Stimulated activated naive B cell treated with anti-CD40 and anti-IgM and Interleukin-4, amounts not matched to agents 10 μg/mL and 1 μg/mL and 100 μg/mL, for 72 hours (primary cell): ENCODE measurements around the gene CCDC136.

Experiments used
- ATAC-seq, 2 donors: fragments of 150-1000 bp; cut with Tn5 transposase; replicated peaks; 2 replicates each; pipeline ENCODE4 v1.10.0; 2021; ENCODE audit warnings: moderate library complexity in 1 of 2
- DNase-seq: peaks from one replicate; pipeline ENCODE4 v3.0.0; 2021
- H3K27ac Mint-ChIP-seq: one replicate; pipeline ENCODE4 v1.8.0; 2022; ENCODE audit warnings: mild to moderate bottlenecking, mixed read lengths
- H3K27me3 Mint-ChIP-seq, 2 donors: one replicate each; pipeline ENCODE4 v1.8.0; 2022; ENCODE audit warnings: mixed read lengths in 2 of 2
- H3K36me3 Mint-ChIP-seq, 2 donors: one replicate each; pipeline ENCODE4 v1.8.0; 2022; ENCODE audit warnings: mixed read lengths in 2 of 2, mild to moderate bottlenecking in 1 of 2
- H3K4me1 Mint-ChIP-seq, 2 donors: one replicate each; pipeline ENCODE4 v1.8.0; 2022; ENCODE audit warnings: mixed read lengths in 2 of 2, mild to moderate bottlenecking in 1 of 2
- H3K4me3 Mint-ChIP-seq, 2 donors: one replicate each; pipeline ENCODE4 v1.8.0; 2022; ENCODE audit warnings: mild to moderate bottlenecking in 2 of 2, mixed read lengths in 2 of 2, moderate library complexity in 1 of 2
- H3K9me3 Mint-ChIP-seq, 2 donors: one replicate each; pipeline ENCODE4 v1.8.0; 2022; ENCODE audit warnings: mixed read lengths in 2 of 2, mild to moderate bottlenecking in 1 of 2

Gene CCDC136

GRCh38 chr7:128837521-128837921 lies 45.8 kb downstream of the CCDC136 start:
- H3K36me3 Mint-ChIP-seq, result no peaks in the 10 kb centered on the region
- H3K27me3 Mint-ChIP-seq, result peaks cover 8 to 31% of the 10 kb centered on the region in 2 donors
- no peaks in the 10 kb centered on the region for H3K9me3 Mint-ChIP-seq
- no peak overlapping the region for H3K4me3 Mint-ChIP-seq
- H3K4me1 Mint-ChIP-seq, result peaks cover 7 to 9% of the 10 kb centered on the region in 2 donors
- DNase-seq (no peak), ATAC-seq (no peak)
- no peak overlapping the region for H3K27ac Mint-ChIP-seq

GRCh38 chr7:128838109-128838779 lies 46.5 kb downstream of the CCDC136 start:
- Mint-ChIP-seq H3K27me3 (peaks cover 6 to 24% of the 10 kb centered on the region in 2 donors), H3K4me1 (peaks cover 6% of the 10 kb centered on the region in 2 donors)

GRCh38 chr7:128838981-128839731 lies 47.4 kb downstream of the CCDC136 start:
- Mint-ChIP-seq H3K9me3 (no peaks in the 10 kb centered on the region), H3K36me3 (no peaks in the 10 kb centered on the region), H3K4me3 (no peak overlapping the region), H3K27ac (no peak overlapping the region), H3K4me1 (peaks cover 6% of the 10 kb centered on the region in 2 donors), H3K27me3 (peaks cover 0 to 18% of the 10 kb centered on the region in 2 donors)
- DNase-seq (no peak), ATAC-seq (no peak)

More at GRCh38 chr7:128838109-128838779, 46.5 kb downstream of the CCDC136 start:
- H3K27ac Mint-ChIP-seq, result no peak overlapping the region
- no peak overlapping the region for H3K4me3 Mint-ChIP-seq
- no peaks in the 10 kb centered on the region for H3K9me3 Mint-ChIP-seq
- DNase-seq (no peak), ATAC-seq (no peak)
- no peaks in the 10 kb centered on the region for H3K36me3 Mint-ChIP-seq

GRCh38 chr7:128839751-128840177 lies 48.0 kb downstream of the CCDC136 start:
- H3K4me3 Mint-ChIP-seq, result no peak overlapping the region
- H3K27me3 Mint-ChIP-seq, result peaks cover 0 to 18% of the 10 kb centered on the region in 2 donors
- H3K27ac Mint-ChIP-seq, result no peak overlapping the region
- no peak for ATAC-seq
- no peaks in the 10 kb centered on the region for H3K9me3 Mint-ChIP-seq
- H3K4me1 Mint-ChIP-seq, result peaks cover 6% of the 10 kb centered on the region in 2 donors
- no peaks in the 10 kb centered on the region for H3K36me3 Mint-ChIP-seq
- DNase-seq, result no peak

GRCh38 chr7:128840326-128841170 lies 48.8 kb downstream of the CCDC136 start:
- H3K4me3 Mint-ChIP-seq, result no peak overlapping the region
- no peak for ATAC-seq
- H3K27me3 Mint-ChIP-seq, result peaks cover 0 to 17% of the 10 kb centered on the region in 2 donors

GRCh38 chr7:128841171-128841690 lies 49.5 kb downstream of the CCDC136 start:
- no peak for DNase-seq
- Mint-ChIP-seq H3K4me3 (no peak overlapping the region), H3K27ac (no peak overlapping the region), H3K36me3 (no peaks in the 10 kb centered on the region), H3K27me3 (peaks cover 0 to 13% of the 10 kb centered on the region in 2 donors), H3K9me3 (no peaks in the 10 kb centered on the region), H3K4me1 (peaks cover 6% of the 10 kb centered on the region in 2 donors)
- no peak for ATAC-seq

More at GRCh38 chr7:128840326-128841170, 48.8 kb downstream of the CCDC136 start:
- no peak for DNase-seq
- Mint-ChIP-seq H3K9me3 (no peaks in the 10 kb centered on the region), H3K36me3 (no peaks in the 10 kb centered on the region), H3K4me1 (peaks cover 6% of the 10 kb centered on the region in 2 donors), H3K27ac (no peak overlapping the region)

- Mint-ChIP-seq H3K36me3 (no peaks in the 10 kb centered on the region), H3K27ac (no peak overlapping the region), H3K4me1 (peaks cover 6% of the 10 kb centered on the region in 2 donors), H3K4me3 (peak overlapping the region in 1 of 2 donors; percentile 57), H3K9me3 (no peaks in the 10 kb centered on the region), H3K27me3 (peaks cover 0 to 8% of the 10 kb centered on the region in 2 donors)
- ATAC-seq (peak; percentile 71 to 74), DNase-seq (no peak)
Measured at GRCh38 chr7:128841921-128842673, 50.3 kb downstream of the CCDC136 start.

- peaks cover 0 to 8% of the 10 kb centered on the region in 2 donors for H3K27me3 Mint-ChIP-seq
- no peak overlapping the region for H3K4me3 Mint-ChIP-seq
- ATAC-seq (no peak), DNase-seq (no peak)
- H3K9me3 Mint-ChIP-seq, result no peaks in the 10 kb centered on the region
- no peak overlapping the region for H3K27ac Mint-ChIP-seq
- H3K4me1 Mint-ChIP-seq, result peaks cover 6% of the 10 kb centered on the region in 2 donors
- no peaks in the 10 kb centered on the region for H3K36me3 Mint-ChIP-seq
Measured at GRCh38 chr7:128842674-128843641, 51.2 kb downstream of the CCDC136 start.

GRCh38 chr7:128843938-128844621 lies 52.3 kb downstream of the CCDC136 start:
- no peak overlapping the region for H3K27ac Mint-ChIP-seq
- peaks cover 0 to 8% of the 10 kb centered on the region in 2 donors for H3K27me3 Mint-ChIP-seq
- DNase-seq (no peak), ATAC-seq (no peak)
- no peaks in the 10 kb centered on the region for H3K36me3 Mint-ChIP-seq
- no peaks in the 10 kb centered on the region for H3K9me3 Mint-ChIP-seq
- H3K4me1 Mint-ChIP-seq, result peaks cover 6% of the 10 kb centered on the region in 2 donors
- no peak overlapping the region for H3K4me3 Mint-ChIP-seq

GRCh38 chr7:128844777-128845311 lies 53.1 kb downstream of the CCDC136 start:
- Mint-ChIP-seq H3K4me1 (peaks cover 6% of the 10 kb centered on the region in 2 donors), H3K4me3 (no peak overlapping the region), H3K27ac (no peak overlapping the region), H3K36me3 (no peaks in the 10 kb centered on the region), H3K9me3 (no peaks in the 10 kb centered on the region), H3K27me3 (peaks cover 0 to 8% of the 10 kb centered on the region in 2 donors)
- no peak for ATAC-seq
- no peak for DNase-seq

- Mint-ChIP-seq H3K9me3 (no peaks in the 10 kb centered on the region), H3K4me3 (no peak overlapping the region), H3K27me3 (peaks cover 0 to 8% of the 10 kb centered on the region in 2 donors), H3K27ac (no peak overlapping the region), H3K36me3 (no peaks in the 10 kb centered on the region), H3K4me1 (peaks cover 6% of the 10 kb centered on the region in 2 donors)
- ATAC-seq (no peak), DNase-seq (no peak)
Measured at GRCh38 chr7:128845475-128845874, 53.7 kb downstream of the CCDC136 start.

GRCh38 chr7:128845987-128846386 lies 54.2 kb downstream of the CCDC136 start:
- Mint-ChIP-seq H3K4me3 (no peak overlapping the region), H3K27me3 (peaks cover 0 to 8% of the 10 kb centered on the region in 2 donors), H3K27ac (no peak overlapping the region), H3K9me3 (no peaks in the 10 kb centered on the region), H3K4me1 (peaks cover 6% of the 10 kb centered on the region in 2 donors), H3K36me3 (no peaks in the 10 kb centered on the region)
- ATAC-seq (no peak), DNase-seq (no peak)
